ENCODE results near the gene DPM3.
"Not testable (repeated sequence)": the region's sequence is repeated elsewhere in the genome, so short reads cannot be mapped to it uniquely, and the experiment has no call there.

Gene DPM3

GRCh38 chr1:155125511-155125945, 14.8 kb downstream of the DPM3 start:
- no peak for DNase-seq (ENCODE audit: extremely low read depth, low read depth)
- no peak for TF ChIP-seq CTCF (IDR thresholded peaks at IDR 0.05; ENCODE audit: low read depth, low read length)

GRCh38 chr1:155124503-155125463, 15.5 kb downstream of the DPM3 start:
- DNase-seq (ENCODE audit: extremely low read depth, low read depth) = no peak
- no peak for TF ChIP-seq CTCF (IDR thresholded peaks at IDR 0.05; ENCODE audit: low read depth, low read length)

- no peak for DNase-seq (ENCODE audit: extremely low read depth, low read depth)
- no peak for TF ChIP-seq CTCF (IDR thresholded peaks at IDR 0.05; ENCODE audit: low read depth, low read length)
These were observed 16.5 kb downstream of the DPM3 start for GRCh38 chr1:155123801-155124200.

GRCh38 chr1:155122308-155122707, 18.0 kb downstream of the DPM3 start:
- TF ChIP-seq CTCF (IDR thresholded peaks at IDR 0.05; ENCODE audit: low read depth, low read length) = no peak
- DNase-seq (ENCODE audit: extremely low read depth, low read depth) = no peak

- TF ChIP-seq CTCF (IDR thresholded peaks at IDR 0.05; ENCODE audit: low read depth, low read length) = no peak
- DNase-seq (ENCODE audit: extremely low read depth, low read depth) = no peak
These were observed 19.1 kb downstream of the DPM3 start for GRCh38 chr1:155121249-155121648.

GRCh38 chr1:155120253-155120652, 20.1 kb downstream of the DPM3 start:
- no peak for DNase-seq (ENCODE audit: extremely low read depth, low read depth)
- TF ChIP-seq CTCF (IDR thresholded peaks at IDR 0.05; ENCODE audit: low read depth, low read length) = no peak

GRCh38 chr1:155118090-155118489, 22.2 kb downstream of the DPM3 start:
- DNase-seq (ENCODE audit: extremely low read depth, low read depth) = not testable (repeated sequence)

Data from AG09319 (cell line).